GM21390 (cell line): Measurements from ENCODE around the gene DHX58.
"Not testable (repeated sequence)": the region's sequence is repeated elsewhere in the genome, so short reads cannot be mapped to it uniquely, and the experiment has no call there.

Source experiments
- ATAC-seq: cut with Tn5 transposase; IDR thresholded peaks from one replicate; pipeline ENCODE4 v1.9.1; 2021; ENCODE audit not compliant: unreplicated experiment

Gene DHX58

DNA sequence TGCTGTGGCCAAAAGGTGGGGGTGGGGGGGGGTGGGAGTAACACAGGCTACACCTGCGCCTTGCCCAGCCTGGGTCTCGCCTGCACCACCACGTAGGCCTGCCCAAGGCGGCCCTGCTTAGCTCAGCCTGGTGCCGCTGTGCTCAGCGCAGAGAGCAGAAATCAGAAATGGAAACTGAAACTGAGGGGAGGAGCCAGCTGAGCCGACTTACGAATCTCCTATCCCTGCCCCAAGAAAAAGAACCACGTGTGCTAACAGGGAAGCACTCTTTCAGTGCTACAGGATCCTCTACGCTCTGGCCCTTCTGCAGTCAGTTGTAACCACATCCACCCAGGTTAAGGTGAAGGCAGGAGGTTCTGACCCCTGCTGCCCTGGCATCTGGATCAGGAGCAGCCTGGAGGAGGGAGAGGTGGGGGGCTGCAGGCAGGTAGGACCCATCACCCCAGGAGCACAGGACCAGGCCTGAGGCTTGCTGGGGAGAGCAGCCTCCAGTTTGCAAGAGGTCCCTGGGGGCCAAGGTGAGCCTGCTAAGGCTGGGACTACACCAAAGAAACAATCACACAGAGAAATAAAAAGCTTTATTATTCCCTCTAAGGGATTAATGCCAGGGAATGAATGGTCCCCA is at the start of gene DHX58:
DHX58 (minus strand) TSS at position 163 of the 625 bp plus-strand sequence. CDS start 822 bp downstream, outside the sequence.
- peak; percentile 57 for ATAC-seq

DNA sequence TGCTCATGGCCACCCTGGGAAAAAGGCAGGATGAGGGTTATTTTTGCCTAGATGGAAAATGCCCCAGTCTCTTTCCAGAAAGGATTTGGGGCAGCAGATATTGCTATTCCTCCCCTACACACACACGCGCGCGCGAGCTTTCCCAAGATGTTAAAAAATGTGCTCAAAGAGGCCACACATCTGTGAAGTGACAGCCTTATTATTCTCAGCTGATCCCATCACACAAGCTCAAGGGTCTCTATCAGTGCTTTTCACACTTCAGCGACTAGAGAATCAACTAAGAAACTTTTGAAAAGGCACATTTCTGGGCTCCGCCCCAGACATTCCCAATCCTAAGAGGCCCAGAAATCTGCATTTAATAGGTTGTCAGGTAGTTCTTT is 48.0 kb upstream of the DHX58 start:
- ATAC-seq, result no peak

DNA sequence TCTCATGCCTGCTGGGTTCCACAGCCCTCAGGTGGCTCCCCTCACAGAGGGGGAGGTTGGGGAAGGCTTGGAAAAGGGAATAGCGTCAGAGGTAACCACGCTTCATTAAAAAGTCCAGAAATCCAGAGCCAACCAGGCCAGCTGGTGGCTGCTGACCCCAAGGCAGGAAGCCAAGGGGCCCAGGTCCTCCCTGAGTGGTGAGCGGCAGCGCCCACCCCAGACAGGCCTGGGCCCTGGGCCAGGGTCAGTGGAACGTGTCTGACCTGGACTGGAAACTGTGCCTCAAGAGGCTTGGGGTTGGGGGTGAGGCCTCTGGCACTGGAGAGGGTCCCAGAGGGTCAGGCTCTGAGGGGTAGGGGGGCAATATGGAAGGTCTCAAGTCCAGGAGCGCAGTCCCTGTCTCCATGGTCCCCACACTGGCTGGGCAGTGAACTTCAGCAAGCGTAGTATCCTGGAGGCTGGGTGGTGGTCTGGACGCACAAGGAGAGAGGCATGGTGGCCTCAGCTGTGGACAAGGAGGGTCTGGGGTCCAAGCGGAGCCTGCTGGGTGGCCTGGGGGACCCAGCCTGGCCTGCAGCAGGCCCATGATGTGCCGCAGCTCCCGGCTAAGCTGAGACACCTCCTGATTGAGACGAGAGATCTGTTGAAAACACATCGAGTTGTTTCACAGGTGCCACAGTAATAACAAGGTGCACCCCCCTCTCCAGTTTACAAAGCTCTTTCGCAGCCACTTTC is 47.4 kb upstream of the DHX58 start:
- no peak for ATAC-seq

DNA sequence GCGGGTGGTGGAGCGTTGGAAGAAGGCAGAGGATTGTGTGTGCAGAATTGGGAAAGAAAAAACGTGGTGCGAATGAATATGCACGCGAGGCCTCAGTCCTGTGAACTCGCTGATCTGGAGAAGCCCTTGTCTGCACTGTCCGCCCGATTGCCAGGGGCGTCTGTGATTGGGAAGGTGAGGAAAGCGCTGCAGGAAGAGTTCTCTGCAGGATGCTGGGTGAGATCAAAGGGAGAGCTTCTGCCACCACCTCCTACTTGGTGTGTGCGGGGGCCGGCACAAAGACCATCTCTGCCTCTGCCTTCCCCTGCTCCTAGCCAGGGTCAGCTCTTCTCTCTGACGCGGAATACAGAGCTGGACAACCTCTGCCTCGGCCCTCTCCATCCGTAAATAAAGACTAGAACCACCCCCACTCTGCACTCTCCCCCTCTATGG is 43.1 kb upstream of the DHX58 start:
- ATAC-seq, result no peak

DNA sequence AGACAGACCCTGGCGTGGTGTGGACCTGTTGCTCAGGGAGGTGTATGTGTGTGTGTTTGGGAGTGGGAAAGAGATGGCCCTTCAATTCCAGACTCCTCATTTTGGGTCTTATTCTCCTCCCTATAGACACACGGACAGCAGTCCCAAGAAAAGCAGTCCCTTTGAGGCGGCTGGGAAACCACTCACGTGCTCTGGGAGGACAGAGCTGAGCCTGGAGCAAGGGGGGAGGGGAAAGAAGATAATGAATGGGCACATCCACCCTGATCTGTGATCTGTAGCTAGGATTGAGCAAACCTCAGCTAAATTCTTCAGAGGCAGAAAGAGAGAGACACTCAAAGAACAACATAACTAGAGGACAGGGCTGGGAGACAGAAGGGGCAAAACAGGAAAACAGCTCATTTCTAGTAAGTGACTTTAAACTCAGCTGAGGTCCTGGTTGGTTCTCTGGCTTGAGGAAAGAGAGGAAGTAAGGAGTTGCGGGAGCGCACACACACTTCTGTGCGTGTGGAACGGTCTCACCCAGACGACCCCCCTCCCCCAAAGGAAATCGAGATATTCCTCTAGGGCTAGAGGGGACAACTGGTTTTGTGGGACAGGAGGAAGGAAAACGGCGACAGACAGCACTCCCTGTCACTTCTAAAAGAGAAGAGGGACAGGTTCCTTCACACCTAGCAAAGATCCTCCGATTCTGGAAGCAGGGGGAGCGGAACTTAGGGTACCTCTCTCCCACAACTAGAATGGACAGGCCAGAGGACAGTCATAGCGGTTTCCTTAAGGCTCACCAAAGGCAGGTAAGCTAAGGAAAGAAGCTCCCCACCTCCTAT is 41.6 kb upstream of the DHX58 start:
- no peak for ATAC-seq

DNA sequence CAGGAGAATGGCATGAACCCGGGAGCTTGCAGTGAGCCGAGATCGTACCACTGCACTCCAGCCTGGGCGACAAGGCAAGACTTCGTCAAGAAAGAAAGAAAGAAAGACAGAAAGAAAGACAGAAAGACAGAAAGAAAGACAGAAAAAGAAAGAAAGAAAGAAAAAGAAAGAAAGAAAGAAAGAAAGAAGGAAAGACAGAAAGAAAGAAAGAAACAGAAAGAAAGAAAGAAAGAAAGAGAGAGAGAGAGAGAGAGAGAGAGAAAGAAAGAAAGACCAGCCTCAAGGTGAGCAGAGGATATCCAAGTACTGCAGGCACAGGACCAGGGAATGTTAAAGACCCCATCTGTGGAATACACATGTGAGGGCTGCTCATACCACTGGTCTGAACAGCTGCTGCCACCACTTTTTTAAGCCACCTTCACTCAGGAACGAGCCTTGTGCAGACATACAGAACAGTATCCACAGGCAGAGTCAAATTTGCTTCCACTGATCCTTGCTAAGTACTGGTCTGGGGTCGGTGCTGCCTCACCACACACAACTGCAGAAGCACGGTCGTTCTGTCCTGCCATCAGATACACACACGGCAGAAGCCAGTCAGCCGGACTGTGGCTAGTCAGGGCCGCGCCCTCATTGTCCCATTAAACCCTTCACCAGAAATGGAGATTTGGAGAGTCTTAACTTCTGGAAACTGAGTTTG is 34.5 kb upstream of the DHX58 start:
- ATAC-seq, result no peak

DNA sequence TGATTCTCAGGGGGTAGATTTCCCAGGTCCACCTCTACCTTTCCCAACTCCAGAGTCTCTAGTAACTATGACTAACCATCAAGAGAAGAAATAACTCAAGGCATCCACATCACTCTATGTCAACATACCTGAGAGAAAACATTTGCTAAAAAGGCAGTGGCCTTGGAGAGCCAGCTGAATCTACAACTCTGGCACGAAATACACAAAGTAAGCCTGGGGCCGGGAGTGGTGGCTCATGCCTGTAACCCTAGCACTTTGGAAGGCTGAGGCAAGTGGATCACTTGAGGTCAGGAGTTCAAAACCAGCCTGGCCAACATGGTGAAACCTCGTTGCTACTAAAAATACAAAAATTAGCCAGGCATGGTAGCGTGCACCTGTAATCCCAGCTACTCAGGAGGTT is 30.6 kb upstream of the DHX58 start:
- not testable (repeated sequence) for ATAC-seq

DNA sequence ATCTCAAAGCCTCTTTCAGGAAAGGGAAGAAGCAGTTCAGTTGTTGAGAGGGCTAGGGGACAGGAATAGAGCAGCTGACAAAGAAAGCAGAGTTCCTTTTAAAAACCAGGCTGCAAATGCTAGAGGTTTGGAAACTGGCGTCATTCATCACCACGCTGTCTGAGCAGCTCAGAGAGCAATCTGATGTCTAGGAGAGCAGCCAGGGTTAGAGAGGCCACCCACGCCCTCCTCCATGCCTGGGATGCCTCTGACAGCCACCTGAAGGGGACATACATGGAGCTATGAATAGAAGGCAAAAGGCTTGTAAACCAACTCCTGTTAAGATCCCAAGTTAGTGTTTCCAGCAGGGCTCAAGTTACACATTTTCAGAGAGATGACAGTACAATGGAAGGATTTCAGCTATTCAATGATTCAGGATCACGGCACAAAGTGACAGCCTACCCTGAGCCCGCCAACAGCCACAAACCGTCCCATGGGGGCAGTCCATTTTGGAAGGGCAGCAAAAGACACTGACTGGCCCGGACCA is 29.9 kb upstream of the DHX58 start:
- ATAC-seq, result no peak

DNA sequence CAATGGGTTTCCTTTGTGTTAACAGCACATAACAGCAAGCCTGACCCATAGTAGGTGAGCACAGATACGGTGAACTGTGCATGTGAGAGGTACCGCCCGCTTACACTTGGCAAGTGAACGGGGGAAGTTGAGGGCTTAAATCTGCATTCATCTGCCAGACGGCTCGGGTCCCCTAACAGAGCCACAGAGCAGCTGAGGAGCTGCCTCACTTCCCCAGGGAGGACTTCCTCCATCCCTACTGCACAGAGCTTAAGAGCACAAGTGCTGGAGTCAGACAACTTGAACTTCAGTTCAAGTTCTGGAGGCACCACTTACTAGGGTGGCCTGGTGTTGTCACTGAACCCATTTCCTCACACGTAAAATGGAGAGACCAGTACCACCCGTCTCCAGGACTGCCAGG is 28.9 kb upstream of the DHX58 start:
- ATAC-seq, result no peak

DNA sequence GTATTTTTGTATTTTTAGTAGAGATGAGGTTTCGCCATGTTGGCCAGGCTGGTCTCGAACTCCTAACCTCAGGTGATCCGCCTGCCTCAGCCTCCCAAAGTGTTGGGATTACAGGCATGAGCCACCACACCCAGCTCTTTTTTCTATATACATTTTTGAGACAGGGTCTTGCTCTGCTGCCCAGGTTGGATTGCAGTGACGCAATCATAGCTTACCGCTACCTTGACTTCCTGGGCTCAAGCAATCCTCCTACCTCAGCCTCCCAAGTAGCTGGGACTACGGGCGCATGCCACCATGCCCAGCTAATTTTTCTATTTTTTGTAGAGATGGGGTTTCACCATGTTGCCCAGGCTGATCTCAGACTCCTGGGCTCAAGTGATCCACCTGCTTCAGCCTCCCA is 28.2 kb upstream of the DHX58 start:
- not testable (repeated sequence) for ATAC-seq

DNA sequence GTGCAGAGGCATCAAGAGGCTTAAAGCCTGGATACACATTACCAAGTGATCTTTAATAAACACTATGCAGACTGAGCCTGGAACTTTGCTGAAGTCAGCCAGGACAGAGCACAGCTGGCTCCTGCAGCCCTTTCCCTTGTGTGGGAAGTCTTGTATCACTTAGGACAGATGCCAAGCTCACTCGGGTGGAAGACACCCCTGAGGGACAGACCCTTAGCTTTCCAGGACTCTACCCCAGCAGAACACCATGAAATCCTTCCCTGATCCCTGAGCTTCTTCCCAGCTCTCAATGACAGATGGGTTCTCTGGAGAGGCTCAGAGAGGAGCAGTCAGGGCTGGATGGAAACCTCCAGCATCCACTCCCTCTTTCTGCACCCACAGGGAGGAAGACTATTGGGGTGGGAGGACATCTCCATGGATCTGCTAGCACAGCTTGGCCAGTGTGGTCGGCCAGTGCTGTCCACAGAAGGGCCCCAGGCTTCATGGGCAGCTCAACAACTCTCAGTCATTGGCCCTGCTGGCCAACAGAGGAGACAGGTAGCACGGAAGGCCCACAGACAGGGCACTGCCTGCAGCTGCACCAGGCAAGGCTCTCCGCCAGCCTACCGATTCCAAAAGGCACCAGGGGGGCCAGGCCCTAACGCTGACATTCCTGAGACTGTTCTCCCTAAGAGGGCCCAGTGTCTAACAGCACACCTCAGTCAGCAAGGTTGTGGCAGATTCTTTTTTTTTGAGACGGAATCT is 26.4 kb upstream of the DHX58 start:
- ATAC-seq, result no peak

DNA sequence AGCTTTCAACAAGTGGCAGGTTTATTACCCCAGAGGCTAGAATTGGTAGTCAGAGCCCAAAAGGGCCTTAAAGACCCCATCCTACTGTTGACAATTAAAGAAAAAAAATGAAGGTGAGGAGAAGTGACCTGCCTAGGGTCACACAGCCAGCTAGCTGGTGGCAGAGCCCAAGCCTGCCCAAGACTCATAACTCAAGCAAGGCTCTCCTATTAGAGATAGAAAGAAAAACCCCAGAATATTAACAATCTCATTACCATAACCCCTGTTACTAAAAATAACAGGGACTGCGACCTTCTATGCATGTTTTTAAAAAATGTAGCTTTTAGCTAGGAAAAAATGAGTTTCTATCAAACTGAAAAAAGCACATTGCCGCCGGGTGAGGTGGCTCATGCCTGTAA is 24.1 kb upstream of the DHX58 start:
- no peak for ATAC-seq

DNA sequence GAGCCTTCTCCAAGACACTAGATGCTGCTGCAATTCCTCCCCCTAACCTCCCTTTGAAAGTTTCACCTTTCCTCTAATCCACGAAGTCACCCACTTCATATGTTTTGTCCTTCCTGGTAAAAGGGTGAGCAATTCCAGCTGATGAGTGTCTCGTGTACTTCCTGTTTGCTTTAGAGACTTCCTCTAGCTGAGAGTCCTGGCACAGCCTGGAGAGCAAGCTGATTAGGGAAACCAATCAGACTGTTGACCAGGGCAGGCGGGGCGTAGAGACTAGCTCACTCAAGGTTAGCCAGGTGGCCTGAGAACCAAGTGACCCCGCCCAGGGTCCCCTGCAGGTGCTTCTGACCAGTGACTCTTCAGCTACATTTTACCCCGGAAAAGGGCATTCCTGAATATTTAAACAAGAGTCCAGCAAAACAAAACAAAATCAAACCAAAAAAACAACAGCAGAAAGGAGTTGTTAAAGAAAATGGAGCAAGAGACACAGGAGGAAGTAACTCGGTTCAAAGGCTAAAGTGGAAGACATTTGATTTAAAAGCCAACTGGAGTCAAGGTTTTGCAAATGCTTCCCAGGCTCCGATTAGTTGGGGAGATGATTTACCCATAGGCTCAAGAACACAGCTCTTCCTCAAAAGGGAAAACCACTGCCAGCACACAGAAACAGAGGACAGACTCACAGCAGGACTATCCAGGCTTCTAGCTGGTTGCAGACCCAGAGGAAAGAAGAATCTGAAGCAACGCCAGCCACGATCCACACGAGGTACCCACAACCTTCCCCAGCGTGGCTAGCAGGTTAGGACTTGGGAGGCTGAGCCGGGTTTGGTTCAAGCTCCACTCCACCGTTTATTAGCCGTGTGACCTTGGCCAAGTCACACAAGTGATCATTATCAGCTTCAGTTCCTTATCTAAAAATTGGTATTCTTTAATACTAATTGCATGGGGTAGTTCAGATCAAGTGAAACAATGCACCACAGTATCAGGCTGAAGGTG is 23.4 kb upstream of the DHX58 start:
- no peak for ATAC-seq

DNA sequence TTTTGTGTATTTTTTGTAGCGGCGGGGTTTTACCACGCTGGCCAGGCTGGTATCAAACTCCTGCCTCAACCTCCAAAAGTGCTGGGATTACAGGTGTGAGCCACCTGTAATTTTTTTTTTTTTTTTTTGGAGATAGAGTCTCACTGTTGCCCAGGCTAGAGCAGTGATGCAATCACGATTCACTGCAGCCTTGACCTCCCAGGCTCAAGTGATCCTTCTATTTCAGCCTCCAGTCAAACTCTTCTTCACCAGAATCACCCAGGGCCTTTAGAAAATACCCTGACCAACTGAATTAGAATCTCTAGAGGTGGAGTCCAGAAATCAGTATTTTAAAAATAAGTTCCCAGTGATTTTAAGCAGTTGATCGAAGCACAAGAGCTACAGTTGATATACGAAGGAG is 22.6 kb upstream of the DHX58 start:
- ATAC-seq, result no peak

DNA sequence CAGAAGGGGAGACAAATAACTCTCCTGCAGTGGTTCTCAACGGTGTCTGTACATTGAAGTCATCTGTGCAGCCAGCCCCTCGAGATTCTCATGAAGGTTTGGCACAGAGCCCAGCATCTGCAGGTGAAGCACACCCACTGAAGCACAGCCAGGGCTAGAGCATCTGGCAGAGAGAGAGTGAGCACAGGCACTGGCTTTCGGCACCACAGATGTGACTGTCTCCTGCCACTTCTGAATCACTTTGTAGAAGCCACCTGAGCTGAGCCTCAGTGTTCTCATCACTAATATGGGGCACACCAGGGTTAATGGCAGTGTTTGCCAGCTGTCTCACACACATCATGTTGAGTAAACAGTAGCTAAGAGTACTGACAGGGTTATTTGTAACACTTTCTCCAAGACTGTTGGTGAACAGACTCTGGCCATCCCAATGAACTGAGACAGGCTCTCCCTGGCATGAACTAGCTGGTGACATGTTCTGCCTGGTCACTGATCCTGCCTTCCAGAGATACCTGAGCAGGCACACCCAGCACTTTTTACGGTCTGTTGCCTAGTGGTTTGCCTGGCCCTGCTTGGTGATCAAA is 21.0 kb upstream of the DHX58 start:
- peak; percentile 61 for ATAC-seq

DNA sequence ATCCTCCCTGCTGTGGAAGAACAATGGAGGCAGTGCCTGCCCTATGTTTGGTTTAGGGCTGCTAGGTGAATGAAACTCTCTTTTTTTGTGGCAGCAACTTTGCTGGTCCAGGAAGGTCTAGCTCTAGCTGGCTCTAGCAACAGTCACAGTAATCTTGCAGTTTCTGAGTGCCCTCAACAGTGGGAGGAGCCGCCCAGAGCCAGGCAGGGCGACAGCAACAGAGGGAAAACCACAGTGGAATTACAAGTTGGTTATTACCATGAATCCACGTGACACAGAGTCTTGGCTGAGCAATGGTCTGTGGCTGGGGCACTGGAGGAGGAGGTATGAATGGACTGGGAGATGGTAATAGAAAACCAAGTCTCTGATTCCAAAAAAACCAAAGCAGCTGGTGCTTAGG is 20.4 kb upstream of the DHX58 start:
- peak; percentile 42 for ATAC-seq

DNA sequence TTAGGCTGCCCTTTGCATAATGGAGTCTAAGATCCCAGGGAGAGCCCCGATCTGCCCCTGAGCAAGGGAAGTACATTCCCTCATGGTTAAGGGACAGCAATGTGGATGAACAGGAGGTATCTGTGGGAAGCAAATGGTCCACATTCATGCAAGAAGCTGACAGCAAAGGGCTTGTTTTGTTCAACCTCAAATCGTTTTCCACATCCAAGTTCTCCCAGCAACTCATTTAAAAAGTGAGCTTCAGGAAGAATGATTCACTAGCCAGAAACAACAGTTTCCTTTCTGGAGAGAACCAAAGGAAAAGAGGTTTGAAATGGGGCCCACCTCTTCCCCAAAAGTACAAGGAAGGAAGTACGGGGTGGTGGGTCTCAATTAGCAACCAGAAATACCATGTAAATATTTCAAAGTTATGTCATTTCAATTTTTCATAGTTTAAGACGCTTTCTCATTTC is 19.5 kb upstream of the DHX58 start:
- ATAC-seq, result no peak

DNA sequence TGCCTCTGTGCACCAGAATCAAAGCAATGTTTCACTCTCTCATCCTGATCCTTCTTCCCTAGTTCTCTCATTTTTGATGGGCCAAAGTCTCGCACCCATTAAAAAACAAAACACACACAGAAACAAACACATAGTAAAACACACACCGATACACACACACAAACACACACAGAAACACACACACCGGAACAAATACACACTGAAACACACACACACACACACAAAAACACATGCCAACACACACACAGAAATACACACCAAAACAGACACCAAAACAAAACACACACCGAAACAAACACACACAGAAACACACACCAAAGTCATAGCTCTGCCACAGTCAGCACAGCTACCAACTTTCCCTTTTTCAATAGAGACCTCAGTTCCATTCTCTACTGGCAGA is 18.7 kb upstream of the DHX58 start:
- no peak for ATAC-seq
